Hippocampal formation (tissue), 2 donors: Measurements from ENCODE around the gene NSMCE4A.
A peak's percentile ranks its signal among the peaks of the same experiment; 100 is the strongest.
"Not testable (repeated sequence)": the region's sequence is repeated elsewhere in the genome, so short reads cannot be mapped to it uniquely, and the experiment has no call there.

Experiments
- DNase-seq, 2 donors: peaks; one replicate each; lab custom pipeline; 2025; lab: John Stamatoyannopoulos, UW

NSMCE4A gene

DNA sequence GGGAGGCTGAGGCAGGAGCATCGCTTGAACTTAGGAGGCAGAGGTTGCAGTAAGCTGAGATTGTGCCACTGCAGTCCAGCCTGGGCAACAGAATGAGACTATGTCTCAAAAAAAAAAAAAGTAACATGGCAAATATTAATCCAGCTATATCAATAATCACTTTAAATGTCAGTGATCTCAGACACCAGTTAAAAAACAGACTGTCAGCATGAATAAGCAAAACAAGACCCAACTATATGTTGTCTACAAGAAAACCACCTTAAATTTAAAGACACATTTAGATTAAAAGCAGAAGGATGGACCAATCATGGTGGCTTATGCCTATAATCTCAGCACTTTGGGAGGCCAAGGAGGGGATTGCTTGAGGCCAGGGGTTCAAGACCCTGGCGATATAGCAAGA lies 38.7 kb downstream of the NSMCE4A start:
- DNase-seq = no peak

DNA sequence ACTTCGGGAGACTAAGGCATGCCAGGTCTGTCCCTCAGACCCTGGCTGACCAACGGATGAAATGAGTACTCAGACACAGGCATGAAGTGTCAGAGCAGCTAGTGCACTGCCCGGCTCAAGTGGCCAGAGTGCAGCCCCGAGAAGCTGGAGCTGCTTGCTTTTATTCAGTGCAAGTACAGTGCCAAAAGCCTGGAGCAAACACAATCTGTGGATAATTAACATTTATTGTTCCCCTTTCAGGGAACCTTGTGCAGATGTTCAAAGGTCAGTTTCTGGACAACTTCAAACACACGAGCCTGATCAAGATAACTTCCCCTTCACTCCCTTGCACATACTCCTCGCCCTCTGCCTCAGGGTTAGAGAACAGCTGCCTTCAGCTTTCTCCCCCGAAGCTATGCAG lies 39.3 kb downstream of the NSMCE4A start:
- no peak for DNase-seq

DNA sequence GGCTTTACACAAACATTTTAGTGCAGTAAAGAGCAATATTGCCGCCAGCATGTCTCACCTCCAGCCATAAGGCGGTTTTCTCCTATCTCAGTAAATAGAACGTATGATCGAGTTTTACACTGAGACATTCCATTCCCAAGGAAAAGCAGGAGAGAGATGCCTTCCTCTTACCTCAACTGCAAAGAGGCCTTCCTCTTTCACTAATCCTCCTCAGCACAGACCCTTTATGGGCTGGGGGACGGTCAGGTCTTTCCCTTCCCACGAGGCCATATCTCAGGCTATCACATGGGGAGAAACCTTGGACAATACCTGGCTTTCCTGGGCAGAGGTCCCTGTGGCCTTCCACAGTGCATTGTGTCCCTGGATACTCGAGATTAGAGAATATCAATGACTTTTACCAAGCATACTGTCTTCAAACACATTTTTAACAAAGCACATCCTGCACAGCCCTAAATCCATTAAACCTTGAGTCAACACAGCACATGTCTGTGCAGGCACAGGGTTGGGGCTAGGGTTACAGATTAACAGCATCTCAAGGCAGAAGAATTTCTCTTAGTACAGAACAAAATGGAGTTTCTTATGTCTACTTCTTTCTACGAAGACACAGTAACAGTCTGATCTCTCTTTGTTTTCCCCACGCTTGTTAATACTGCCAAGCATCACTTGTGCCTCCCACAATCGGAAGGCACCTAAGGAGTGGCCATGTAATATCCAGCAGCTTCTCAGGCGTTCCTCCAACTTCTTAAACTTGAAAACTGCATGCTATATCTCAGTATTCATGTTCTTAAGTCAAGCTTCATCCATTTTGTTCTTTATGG lies 44.5 kb downstream of the NSMCE4A start:
- not testable (repeated sequence) for DNase-seq

DNA sequence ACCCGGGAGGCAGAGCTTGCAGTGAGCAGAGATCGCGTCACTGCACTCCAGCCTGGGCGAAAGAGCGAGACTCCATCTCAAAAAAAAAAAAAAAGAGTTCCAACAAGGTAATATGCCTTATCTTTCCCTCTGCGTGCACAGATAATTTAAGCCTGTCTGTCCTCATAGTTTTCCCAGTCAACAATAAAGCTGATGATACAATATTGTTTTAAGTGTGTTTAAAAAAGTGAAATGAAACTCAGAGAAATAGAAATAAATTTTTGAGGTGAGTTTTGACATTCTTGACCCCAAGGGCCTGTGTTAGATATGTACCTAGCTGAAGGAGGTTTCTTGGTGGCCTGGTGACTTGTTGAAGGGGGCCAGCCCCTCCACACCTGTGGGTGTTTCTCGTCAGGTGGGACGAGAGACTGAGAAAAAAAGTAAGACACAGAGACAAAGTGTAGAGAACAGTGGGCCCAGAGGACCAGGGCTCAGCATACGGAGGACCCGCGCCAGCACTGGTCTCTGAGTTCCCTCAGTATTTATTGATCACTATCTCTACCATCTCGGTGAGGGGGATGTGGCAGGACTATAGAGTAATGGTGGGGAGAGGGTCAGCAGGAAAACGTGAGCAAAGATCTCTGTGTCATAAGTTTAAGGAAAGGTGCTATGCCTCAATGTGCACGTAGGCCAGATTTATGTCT lies 45.3 kb downstream of the NSMCE4A start:
- not testable (repeated sequence) for DNase-seq

DNA sequence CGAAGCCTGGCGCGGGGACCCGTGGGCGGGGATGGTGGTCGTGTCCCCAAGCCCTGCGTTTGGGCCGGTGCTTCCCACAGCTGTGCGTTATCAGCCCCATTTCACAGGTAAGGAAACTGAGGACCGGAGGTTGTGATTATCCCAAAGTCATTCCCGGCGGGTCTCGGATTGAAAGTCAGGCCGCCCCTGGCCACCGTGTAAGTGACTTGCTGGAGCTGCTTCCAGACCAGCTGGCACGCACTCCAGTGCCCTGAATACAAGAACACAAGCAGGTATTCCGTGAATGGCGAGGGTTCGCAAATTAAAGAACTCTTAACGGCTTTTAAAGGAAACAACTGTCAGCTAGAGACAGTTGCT lies 46.5 kb downstream of the NSMCE4A start:
- DNase-seq = no peak

DNA sequence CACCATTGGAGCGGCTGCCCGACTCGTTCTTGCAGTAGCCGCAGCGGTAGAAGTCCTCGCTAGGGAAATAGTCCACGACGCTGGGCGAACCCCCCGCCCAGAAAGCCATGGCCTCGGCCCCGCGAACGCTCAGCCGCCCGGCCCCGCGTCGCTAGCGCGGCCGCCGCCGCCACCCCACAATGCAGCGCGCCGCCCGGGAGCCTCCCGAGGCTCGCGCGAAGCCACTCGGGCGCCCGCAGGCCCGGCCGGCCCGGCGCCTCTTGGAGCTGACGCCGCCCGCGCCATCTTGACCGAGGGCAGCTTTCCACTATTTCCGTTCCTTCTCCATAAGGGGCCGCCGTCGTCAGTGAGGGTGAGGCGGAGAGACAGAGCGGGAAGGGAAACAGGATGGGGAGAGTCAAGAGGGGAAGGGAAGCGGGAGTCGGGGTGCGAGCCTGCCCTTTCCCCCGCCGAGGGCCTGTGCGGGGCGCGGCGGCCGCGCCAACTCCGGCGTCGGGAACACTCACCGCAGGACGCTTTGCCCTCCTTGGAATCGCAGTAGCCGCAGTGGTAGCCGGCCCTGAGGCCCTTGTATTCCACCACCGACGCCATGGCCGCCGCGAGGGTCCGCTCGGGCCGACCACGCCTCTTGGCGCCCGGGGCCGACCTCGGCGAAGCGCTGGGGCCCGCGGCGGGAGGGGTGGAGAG lies 47.0 kb downstream of the NSMCE4A start, which contains the start of gene ATE1:
Gene ATE1, minus strand, starts transcription at position 191 of the 687 bp plus-strand sequence. Its CDS starts 82 bp downstream, at position 109.
- DNase-seq = peak; percentile 87 to 95

DNA sequence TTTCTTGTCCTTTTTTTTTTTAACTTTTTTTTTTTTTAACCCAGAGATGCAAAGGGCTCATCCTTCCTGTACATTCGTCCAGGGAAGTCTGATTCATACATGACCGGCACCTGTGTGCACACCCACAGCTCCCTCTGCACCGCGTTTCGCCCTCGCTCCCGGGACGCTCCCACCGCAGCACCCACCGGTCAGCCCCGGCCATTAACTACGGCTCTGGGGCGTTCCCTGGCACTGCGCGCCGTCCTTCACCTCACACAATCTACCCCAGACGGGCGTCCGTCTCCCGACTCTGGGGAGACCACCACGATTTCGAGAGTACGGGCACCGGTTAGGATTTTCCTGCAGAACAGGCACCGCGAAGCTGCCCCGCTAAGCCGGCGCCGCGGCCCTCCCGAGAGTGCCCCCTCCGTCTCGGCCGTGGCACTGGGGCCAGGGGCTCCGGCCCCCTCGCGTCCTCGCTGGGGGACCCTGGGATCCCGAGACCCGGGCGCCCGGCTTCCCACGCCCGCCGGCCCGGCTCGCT lies 47.6 kb downstream of the NSMCE4A start:
- peak in 1 of 2 donors; percentile 65 for DNase-seq

DNA sequence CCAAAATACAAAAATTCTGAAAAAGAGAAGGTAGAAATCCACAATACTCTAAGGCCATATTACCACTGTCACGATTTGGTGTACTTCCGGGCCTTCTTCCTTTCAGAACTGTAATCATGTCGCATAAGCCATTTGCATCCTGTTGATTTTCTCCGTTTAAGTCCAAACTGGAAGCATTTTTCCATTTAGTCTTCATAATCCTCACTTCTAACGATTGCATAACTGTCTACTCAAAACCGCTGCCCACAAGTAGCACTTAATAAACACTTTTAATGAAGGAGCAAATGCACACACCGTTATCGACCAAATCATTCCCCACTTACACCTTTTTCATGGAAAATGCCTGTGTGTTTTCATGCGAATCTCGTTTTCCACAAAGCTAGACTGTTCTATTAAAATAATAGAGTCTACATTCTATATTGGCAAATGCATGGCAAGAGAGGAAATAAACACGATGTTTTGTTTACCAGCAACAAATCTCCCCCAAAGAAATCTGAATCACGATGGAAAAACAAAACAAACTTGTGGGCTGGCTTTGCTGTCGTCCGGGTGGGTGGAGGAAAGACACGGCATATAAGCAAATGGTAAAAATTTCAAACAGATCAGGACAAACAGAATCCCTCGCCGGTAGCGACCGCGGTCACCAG lies 48.2 kb downstream of the NSMCE4A start:
- DNase-seq = no peak

DNA sequence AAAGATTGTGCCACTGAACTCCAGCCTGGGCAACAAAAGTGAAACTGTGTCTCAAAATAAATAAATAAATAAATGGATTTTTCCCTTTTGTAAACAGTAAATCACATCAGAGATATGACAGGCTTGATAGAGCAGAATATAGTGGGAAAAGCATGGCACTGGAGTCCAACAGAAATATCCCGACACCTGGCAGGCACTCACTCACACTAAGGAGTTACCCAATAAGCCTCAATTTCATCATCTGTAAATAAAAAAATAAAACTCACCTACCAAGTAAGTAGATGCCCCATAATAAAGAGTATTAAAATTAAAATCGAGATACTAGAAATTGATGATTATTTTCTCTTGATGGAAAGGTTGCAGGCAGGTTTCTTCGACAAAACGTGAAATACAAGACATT lies 48.9 kb downstream of the NSMCE4A start:
- DNase-seq = no peak

DNA sequence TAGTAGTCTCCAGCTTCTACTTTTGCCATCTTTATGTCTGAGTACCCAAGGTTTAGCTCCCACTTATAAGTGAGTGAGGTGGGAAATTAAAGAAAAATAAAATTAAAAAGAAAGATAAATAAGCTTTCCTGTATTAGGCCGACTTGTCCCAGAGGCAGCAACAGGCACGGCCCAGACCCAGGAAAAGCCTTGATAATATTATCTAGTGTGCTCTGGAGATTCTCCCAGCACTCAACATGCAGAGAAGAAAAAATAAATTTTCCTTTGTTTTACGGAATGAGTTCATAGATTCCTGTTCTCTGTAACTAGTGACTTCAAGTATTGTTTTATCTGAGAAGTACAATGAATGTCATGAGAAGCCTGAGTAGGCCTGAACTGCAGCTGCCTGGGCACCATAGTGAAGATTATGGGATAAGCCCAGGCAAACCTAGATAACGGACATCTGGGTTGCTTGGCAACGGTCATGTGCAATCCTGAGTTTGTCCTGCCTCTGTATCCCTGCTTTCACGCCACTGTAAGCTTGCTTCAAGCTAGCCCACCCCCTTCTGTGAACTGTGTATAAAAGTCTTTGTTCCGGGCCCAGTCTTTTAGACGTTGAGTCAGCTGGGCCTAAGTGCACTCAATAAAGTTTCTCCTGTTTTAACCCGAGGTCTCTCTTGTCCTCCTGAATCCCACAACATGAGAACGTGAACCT lies 53.6 kb downstream of the NSMCE4A start:
- DNase-seq = no peak

DNA sequence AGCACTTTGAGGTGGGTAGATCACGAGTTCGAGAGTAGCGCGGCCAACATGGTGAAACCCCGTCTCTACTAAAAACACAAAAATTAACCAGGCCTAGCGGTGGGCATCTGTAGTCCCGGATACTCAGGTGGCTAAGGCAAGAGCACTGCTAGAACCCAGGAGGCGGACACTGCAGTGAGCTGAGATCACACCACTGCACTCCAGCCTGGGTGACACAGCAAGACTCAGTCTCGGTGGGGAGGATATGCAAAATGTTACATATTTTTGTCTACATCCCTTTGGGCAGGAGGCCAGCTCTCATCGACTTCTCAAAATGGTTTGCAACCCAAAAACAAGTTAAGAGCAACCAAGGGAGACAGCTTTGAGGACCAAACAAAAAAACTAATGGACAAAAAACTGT lies 55.4 kb downstream of the NSMCE4A start:
- no peak for DNase-seq

DNA sequence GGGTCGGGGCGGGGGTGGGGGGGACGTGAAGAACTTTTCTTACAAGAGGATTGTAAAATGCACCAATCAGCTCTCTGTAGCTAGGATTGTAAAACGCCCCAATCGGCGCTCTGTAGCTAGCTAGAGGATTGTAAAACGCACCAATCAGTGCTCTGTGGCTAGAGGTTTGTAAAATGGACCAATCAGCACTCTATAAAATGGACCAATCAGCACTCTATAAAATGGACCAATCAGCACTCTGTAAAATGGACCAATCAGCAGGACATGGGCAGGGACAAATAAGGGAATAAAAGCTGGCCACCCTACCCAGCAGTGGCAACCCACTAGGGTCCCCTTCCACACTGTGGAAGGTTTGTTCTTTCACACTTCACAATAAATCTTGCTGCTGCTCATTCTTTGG lies 56.2 kb downstream of the NSMCE4A start:
- DNase-seq = not testable (repeated sequence)

DNA sequence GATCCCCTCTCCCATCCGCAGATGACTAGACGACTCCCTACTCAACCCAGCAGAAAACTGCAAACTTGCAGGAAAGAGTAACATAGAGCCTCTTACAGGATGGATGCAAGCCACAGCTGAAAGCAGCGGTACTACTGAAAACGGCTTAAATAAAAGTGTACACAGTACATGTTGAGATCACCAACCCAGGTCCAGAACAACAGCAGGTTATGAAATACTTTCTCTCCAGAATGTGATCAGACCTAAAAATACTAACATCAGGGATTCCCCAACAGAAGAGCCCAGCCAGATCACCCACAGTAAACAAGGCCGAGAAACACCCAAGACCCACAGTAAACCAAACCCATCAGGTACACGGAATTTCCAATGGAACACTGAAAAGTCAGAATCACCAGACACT lies 60.4 kb downstream of the NSMCE4A start:
- DNase-seq = no peak

DNA sequence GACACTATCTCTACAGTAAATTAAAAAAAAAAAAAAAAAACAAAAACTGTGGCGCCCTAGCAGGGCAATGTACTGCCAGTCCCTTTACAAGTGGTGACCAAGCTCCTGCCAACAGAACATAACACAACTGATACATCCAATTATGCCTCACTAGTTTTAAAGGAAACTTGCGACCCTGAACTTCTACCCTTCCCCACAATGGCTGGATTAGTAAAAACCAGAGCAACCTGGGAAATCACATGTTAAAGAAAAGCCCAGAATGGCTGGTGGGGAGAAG lies 63.7 kb downstream of the NSMCE4A start:
- no peak for DNase-seq

DNA sequence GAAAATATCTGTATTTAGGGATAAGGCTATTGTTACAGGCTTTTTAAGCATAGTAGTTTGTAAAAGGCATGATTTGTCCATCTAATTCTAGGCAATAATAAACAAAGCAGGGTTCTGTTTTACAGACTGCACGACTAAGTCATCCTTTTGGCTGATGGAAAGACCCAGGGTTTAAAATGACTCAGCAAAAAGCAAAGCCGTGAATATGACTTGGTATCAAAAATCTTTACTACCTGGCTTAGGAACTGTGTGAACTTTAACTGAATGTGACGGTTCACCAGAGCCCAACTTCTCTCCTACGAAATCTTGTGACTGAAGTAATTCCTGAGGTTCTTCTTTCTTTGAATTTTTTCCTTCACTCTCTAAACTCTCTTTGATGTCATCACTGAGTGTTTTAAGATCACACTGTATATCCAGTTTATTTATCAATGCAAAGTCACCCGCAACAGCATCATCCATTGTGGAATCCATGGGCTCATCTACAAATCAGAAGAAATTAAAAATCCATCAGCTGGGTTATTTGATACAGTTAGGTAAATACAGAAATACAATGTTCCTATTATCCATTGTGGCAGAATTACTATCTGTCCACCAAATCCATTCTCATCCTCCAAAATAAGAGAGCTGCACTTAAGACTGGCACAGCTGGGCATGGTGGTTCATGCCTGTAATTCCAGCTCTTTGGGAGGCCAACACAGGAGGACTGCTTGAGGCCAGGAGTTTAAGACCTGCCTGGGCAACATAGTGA lies 64.2 kb downstream of the NSMCE4A start:
- peak in 1 of 2 donors; percentile 71 for DNase-seq
